Transverse colon (tissue), 4 donors: ENCODE results near the gene NR2C1. TPM values are rescaled to one million over a fixed set of nuclear protein-coding genes. Genes with fewer than 3 reads are reported as not detected.

Experiments
- DNase-seq: peaks from one replicate; pipeline ENCODE4 v3.0.0-alpha.2; 2019
- H3K27ac ChIP-seq, 4 donors: fragments of 200-600 bp; sonication (generic); 2 replicates each; pipeline ENCODE4 v1.5.1; 2016 to 2018; ENCODE audit warnings: inconsistent platforms in 4 of 4
- H3K27me3 ChIP-seq: fragments of 200-600 bp; sonication (generic); 2 replicates; pipeline ENCODE4 v1.5.1; 2017; ENCODE audit warnings: inconsistent platforms
- H3K36me3 ChIP-seq, 4 donors: fragments of 200-600 bp; sonication (generic); 2 replicates each; pipeline ENCODE4 v1.5.1; 2017 to 2019; ENCODE audit warnings: inconsistent platforms in 4 of 4
- H3K4me1 ChIP-seq, 4 donors: fragments of 200-600 bp; sonication (generic); 2 replicates each; pipeline ENCODE4 v1.5.1; 2017 to 2020; ENCODE audit warnings: inconsistent platforms in 4 of 4
- H3K4me3 ChIP-seq, 4 donors: fragments of 200-600 bp; sonication (generic); 1 replicate in 1 of 4; 2 replicates in 3 of 4; pipeline versions ENCODE4 v1.5.1 to v1.6.1; 2017 to 2019; ENCODE audit warnings: inconsistent platforms in 4 of 4
- H3K9me3 ChIP-seq, 2 donors: fragments of 200-600 bp; sonication (generic); 2 replicates each; pipeline ENCODE4 v1.5.1; 2017 to 2019; ENCODE audit warnings: inconsistent platforms in 2 of 2
- EP300 ChIP-seq: sonication (generic); formaldehyde crosslinking; IDR thresholded peaks from one replicate; pipeline ENCODE4 v1.6.1; 2017; ENCODE audit warnings: antibody characterized with exemption, low read depth
- POLR2A ChIP-seq: fragments of 450-650 bp; IDR thresholded peaks from one replicate; pipeline ENCODE4 v1.6.1; 2016; ENCODE audit warnings: antibody characterized with exemption, mild to moderate bottlenecking, moderate library complexity
- POLR2AphosphoS5 ChIP-seq, 3 donors: sonication (generic); formaldehyde crosslinking; IDR thresholded peaks; one replicate each; pipeline ENCODE4 v1.6.1; 2016; ENCODE audit warnings: antibody characterized with exemption in 3 of 3
- WGBS, 2 donors: methylation state at CpG; one replicate each; pipeline ENCODE4 v1.1.5; 2018; ENCODE audit warnings: low coverage in 1 of 2; 5-methylcytosine and 5-hydroxymethylcytosine counted together
- in situ Hi-C, 4 donors: fragments of 200-750 bp; cut with MboI; loops; one replicate each; pipeline versions ENCODE4 v1.15.0 to v1.15.1; 2017; ENCODE audit warnings: low sequenced_read_pairs in 3 of 4, low pct_ligation_motif_present in 1 of 4, low pct_unique_long_range_greater_than_20kb in 1 of 4
- intact Hi-C: fragments of 100-400 bp; cut with DNase I; formaldehyde crosslinking; loops from one replicate; pipeline ENCODE4 v1.15.1; 2023; ENCODE audit warnings: low total_unique reads
- total RNA-seq, 4 donors: library from RNA; depleted of rRNA; stranded (reverse); fragments of >200 nt; gene quantifications; one replicate each; pipeline ENCODE4 v1.1.0, GENCODE V29; 2016
- TF ChIP-seq, protein P1 (sequence below), 5 experiments: fragments of 200-600 bp in 3 of 5; fragments of 450-650 bp in 2 of 5; sonication (generic) in 3 of 5; IDR thresholded peaks; 1 replicate in 2 of 5; 2 replicates in 3 of 5; pipeline ENCODE4 v1.5.1; 2016 to 2017; ENCODE audit warnings: antibody characterized with exemption in 5 of 5, inconsistent platforms in 3 of 5, mild to moderate bottlenecking in 2 of 5, moderate library complexity in 1 of 5

The NR2C1 gene
- total RNA-seq, 4 donors from 2014 or later: 25.1 to 157 (median 46.0) TPM

DNA sequence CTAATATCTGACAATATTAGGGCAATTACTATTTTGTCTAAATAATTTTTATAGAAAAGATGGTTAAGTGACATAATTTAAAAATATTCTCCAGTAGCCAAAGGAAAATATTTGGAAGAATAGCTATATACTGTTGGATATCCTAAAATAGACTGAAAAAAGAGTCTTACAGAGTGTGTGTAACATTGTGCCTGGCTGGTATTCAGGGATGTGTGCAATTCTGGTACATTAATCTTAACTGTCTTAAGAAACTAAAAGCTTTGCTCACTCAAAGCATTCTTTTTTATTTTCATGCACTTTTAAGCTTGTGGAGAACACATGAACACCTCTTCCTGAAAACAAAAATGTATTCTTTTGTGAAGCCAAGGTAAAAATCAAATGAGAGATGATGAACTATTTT, 10.1 kb upstream of the NR2C1 start:
- H3K4me1 ChIP-seq: peaks cover 8 to 27% (median 20%) of the 10 kb centered on the region in 4 donors
- no peak for TF ChIP-seq POLR2A
- TF ChIP-seq, protein P1, sequence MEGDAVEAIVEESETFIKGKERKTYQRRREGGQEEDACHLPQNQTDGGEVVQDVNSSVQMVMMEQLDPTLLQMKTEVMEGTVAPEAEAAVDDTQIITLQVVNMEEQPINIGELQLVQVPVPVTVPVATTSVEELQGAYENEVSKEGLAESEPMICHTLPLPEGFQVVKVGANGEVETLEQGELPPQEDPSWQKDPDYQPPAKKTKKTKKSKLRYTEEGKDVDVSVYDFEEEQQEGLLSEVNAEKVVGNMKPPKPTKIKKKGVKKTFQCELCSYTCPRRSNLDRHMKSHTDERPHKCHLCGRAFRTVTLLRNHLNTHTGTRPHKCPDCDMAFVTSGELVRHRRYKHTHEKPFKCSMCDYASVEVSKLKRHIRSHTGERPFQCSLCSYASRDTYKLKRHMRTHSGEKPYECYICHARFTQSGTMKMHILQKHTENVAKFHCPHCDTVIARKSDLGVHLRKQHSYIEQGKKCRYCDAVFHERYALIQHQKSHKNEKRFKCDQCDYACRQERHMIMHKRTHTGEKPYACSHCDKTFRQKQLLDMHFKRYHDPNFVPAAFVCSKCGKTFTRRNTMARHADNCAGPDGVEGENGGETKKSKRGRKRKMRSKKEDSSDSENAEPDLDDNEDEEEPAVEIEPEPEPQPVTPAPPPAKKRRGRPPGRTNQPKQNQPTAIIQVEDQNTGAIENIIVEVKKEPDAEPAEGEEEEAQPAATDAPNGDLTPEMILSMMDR (IDR thresholded peaks at IDR 0.05): no peak
- no peak for TF ChIP-seq EP300
- TF ChIP-seq POLR2AphosphoS5 (IDR thresholded peaks at IDR 0.05): no peak
- no peak overlapping the region for H3K4me3 ChIP-seq
- in situ Hi-C loops (no loop called here), intact Hi-C loops (no loop called here)
- no peak for DNase-seq
- no peaks in the 10 kb centered on the region for H3K9me3 ChIP-seq
- peak overlapping the region; percentile 36 to 70 (median 64) for H3K27ac ChIP-seq
- H3K27me3 ChIP-seq: no peaks in the 10 kb centered on the region
- no peaks in the 10 kb centered on the region for H3K36me3 ChIP-seq

DNA sequence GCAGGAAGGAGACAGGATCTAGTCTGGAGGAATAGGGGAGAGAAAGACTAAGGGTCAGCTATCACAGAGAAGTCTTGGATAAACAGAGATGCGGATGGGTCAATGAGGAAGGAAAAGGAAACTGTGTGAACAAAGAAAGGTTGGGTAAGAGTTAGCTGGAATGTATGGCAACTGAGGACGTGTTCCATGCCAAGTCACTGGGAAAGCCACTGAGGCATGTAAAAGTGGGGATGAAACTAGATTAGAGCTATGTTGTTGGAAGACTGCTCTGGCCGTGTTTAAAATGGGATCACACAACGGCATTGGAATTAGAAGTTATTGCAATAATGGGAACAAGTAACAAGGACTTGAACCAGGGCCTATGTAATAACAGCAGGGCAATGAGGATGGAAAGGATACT, 3.9 kb upstream of the NR2C1 start:
- DNase-seq: no peak
- no peak overlapping the region for H3K4me3 ChIP-seq
- 78 to 91% methylated on average over 4 of the region's 4 CpGs for WGBS, 2 donors
- H3K27me3 ChIP-seq: no peaks in the 10 kb centered on the region
- H3K36me3 ChIP-seq: no peaks in the 10 kb centered on the region
- peaks cover 0 to 5% (median 2%) of the 10 kb centered on the region in 4 donors for H3K4me1 ChIP-seq
- TF ChIP-seq POLR2A (no peak), POLR2AphosphoS5 (IDR thresholded peaks at IDR 0.05) (no peak), EP300 (no peak)
- TF ChIP-seq, protein P1 (IDR thresholded peaks at IDR 0.05): no peak
- no peaks in the 10 kb centered on the region for H3K9me3 ChIP-seq
- H3K27ac ChIP-seq: no peak overlapping the region
- intact Hi-C loops: loop anchor here (5.0 kb wide), 1 partner anchor 460 kb away; no protein-coding TSS in a partner anchor
- in situ Hi-C loops: no loop called here

DNA sequence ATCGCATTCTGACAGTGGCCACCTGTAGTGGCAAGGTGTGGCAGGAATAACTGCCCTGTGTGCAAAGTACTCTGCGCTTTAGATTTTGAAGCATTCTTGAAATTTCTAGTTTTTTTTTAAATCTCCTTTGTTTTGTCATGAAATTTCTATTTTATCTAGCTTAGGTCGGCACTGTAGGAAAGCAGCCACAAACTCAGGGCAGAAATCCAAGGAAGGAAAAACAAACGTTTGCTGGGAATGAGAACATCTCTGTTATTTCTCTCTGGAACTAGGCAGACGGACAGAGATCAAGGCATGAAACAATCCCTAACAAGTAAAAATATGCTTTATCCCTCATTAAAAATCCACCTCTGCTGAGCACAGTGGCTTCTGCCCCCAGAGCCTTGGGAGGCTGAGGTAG, 1.3 kb upstream of the NR2C1 start:
- Histone ChIP-seq H3K9me3 (no peaks in the 10 kb centered on the region), H3K4me3 (no peak overlapping the region), H3K4me1 (peaks cover 6 to 13% (median 9%) of the 10 kb centered on the region in 4 donors), H3K36me3 (no peaks in the 10 kb centered on the region), H3K27me3 (no peaks in the 10 kb centered on the region), H3K27ac (peak overlapping the region in 2 of 4 donors; percentile 40 to 93)
- intact Hi-C loops: loop anchor here (5.0 kb wide), 1 partner anchor 463 kb away; no protein-coding TSS in a partner anchor
- no peak for DNase-seq
- TF ChIP-seq POLR2A: no peak
- no peak for TF ChIP-seq EP300
- no peak for TF ChIP-seq POLR2AphosphoS5 (IDR thresholded peaks at IDR 0.05)
- TF ChIP-seq, protein P1 (IDR thresholded peaks at IDR 0.05): no peak
- in situ Hi-C loops: no loop called here
- 62 to 64% methylated on average over 5 of the region's 5 CpGs for WGBS, 2 donors

DNA sequence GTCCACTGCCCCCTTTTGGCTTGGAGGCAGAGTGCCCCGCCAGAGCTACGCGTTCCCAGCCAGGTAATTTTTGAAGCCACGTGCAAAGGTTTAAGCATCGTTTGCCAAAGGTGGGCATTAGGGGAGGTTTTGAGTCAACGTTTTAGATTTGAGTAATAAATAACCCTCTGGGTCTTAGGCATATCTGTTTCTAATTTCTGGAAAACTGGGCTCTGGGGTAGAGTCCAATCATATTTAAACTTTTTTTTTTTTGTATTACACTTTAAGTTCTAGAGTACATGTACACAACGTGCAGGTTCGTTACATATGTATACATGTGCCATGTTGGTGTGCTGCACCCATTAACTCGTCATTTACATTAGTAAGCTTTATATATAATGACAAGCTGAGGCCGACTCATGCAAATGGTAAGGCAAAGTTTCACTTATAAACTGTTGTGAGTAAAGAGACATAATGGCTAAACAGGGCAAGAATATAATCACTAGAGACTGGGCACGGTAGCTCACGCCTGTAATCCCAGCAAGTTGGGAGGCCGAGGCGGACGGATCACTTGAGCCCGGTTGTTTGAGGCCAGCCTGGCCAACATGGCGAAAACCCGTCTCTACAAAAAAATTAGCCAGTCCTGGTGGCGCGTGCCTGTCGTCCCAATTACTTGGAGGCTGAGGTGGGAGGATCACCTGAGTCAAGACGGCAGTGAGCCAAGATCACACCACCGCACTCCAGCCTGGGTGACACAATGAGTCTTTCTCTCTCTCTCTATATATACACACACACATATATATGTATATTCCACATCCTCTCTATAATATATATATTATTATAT, 491 bp upstream of the NR2C1 start:
- 36 to 61% methylated on average over 4 to 23 of the region's 23 CpGs for WGBS, 2 donors
- Histone ChIP-seq H3K4me3 (peak overlapping the region in 3 of 4 donors; percentile 92 to 100 (median 94)), H3K36me3 (no peaks in the 10 kb centered on the region), H3K27me3 (no peaks in the 10 kb centered on the region), H3K4me1 (peaks cover 6 to 13% (median 9%) of the 10 kb centered on the region in 4 donors), H3K27ac (peak overlapping the region; percentile 92 to 96 (median 94)), H3K9me3 (no peaks in the 10 kb centered on the region)
- intact Hi-C loops (no loop called here), in situ Hi-C loops (no loop called here)
- TF ChIP-seq EP300: no peak
- TF ChIP-seq, protein P1 (IDR thresholded peaks at IDR 0.05): peak; percentile 68 to 84 (median 78)
- DNase-seq: no peak
